GM12891 (cell line): Measurements from ENCODE around the gene SPOCK1.

Experiments
- PAX5 ChIP-seq: IDR thresholded peaks from 2 replicates; pipeline ENCODE4 v1.6.1; 2011; ENCODE audit warnings: low read length, moderate library complexity, mild to moderate bottlenecking; ENCODE audit not compliant: insufficient read depth, severe bottlenecking
- POLR2A ChIP-seq: IDR thresholded peaks from 2 replicates; pipeline ENCODE4 v1.6.1; 2011; ENCODE audit warnings: low read depth, low read length, control low read depth
- POLR2AphosphoS5 ChIP-seq: IDR thresholded peaks from 2 replicates; pipeline ENCODE4 v1.6.1; 2011; ENCODE audit warnings: low read depth, low read length, control low read depth

- TF ChIP-seq POLR2A = no peak
- TF ChIP-seq POLR2AphosphoS5 = no peak
- TF ChIP-seq PAX5 = no peak
Observed at GRCh38 chr5:137289856-137290255, 209.3 kb downstream of the SPOCK1 start.
